GM21786 (cell line): ENCODE measurements around the gene STARD13.

ENCODE experiments used
- ATAC-seq: cut with Tn5 transposase; IDR thresholded peaks from one replicate; pipeline ENCODE4 v1.9.1; 2021; ENCODE audit not compliant: unreplicated experiment

The STARD13 gene

GRCh38 chr13:33229446-33230177 lies 55.9 kb downstream of the STARD13 start:
- ATAC-seq: no peak

- peak; percentile 61 for ATAC-seq
These were observed 56.7 kb downstream of the STARD13 start for GRCh38 chr13:33228648-33229445.

GRCh38 chr13:33227927-33228647 lies 57.5 kb downstream of the STARD13 start:
- ATAC-seq: no peak

GRCh38 chr13:33224686-33225085 lies 60.9 kb downstream of the STARD13 start:
- ATAC-seq: no peak

DNA sequence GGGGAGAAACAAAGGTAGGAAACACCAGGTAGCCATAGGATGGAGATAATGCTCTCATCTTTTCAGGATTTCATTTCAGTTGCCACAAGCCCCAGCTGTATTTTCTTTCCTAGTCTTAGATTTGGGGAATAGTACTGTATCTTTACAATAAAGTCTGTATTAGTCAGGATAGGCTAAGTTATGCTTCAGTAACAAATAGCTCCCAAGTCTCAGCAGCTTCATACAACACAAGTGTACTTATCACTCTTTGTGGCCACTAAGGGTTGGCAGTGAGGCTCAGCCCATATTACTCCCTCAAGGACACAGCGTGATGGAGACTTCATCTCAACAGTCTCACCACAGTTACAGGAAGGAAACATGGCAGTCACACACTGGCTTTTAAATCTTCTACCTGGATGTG lies 61.4 kb downstream of the STARD13 start:
- no peak for ATAC-seq

DNA sequence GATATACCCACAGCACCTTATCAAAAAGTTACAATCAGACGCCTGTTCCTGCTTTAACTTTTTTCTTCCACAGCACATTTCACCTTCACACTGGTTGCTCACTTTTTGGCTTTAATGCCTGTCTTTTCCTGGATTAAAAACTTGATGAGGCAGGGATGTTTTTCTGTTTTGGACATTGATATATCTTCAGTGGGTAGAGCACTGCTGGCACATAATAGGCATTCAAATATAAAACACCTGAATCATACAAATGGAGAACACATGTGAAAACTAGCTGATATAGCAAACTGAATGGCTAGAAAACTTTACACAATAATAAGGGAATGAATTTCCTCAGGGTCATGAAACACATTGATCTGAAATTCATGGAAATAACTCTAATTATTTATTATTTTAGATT lies 65.6 kb downstream of the STARD13 start:
- no peak for ATAC-seq

DNA sequence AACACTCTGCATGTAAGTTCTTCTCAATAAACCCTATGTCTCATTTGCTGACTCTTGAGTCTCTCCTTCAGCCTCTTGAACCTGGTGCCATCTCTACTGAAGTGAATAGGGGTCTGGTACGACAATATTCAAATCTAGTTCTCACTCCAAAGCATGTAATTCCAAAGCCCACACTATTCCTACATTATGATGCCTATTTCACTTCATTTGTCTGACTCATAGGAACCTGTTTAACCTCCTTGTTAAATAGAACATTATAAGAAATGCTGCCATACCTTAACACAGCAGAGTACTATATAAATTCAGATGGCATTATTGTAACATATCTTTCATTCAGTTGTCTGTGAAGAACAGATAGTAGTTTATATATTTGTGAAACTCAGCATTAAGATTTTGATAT lies 67.1 kb downstream of the STARD13 start:
- ATAC-seq: no peak

GRCh38 chr13:33218020-33218419 lies 67.5 kb downstream of the STARD13 start:
- ATAC-seq: no peak

- no peak for ATAC-seq
These were observed 68.3 kb downstream of the STARD13 start for GRCh38 chr13:33217256-33217655.

GRCh38 chr13:33213797-33214196 lies 71.8 kb downstream of the STARD13 start:
- no peak for ATAC-seq

- no peak for ATAC-seq
These were observed 72.4 kb downstream of the STARD13 start for GRCh38 chr13:33213024-33213768.

- no peak for ATAC-seq
These were observed 73.2 kb downstream of the STARD13 start for GRCh38 chr13:33212396-33212795.

DNA sequence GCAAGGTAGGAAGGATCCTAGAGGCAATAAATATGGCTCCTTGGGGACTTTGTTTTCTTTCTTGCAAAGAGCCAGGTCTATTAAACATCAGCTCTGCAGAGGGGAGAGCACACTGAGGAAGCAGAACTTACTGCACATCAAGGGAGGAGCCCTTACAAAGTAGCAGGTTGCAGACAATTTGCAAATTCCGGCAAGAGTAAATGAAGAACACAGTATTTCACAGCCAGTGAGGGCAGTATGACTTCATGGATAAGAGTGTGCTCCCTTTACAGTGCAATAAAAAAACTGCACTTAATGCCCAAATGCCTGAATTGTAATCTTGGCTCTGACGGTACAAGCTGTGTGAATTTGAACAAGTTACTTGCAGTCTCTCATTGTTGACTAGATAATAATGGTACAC lies 75.5 kb downstream of the STARD13 start:
- ATAC-seq: no peak

- no peak for ATAC-seq
These were observed 77.0 kb downstream of the STARD13 start for GRCh38 chr13:33208290-33209220.

DNA sequence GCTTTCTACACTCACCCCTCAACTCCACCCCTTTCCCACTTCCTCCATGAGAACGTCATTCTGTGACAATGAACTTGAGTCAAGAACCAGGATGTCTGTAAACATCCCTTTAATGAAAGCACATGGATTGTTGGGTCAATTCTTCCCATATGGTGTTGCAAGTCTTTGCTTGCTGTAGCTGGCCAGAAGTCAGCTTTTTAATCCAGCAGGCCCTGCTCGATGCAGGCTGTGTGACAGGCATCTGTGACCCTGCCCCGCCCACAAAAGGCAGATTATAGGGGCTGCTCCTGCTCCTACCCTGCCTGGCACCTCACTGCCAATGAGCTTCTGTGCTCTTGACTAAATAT lies 78.0 kb downstream of the STARD13 start:
- ATAC-seq: no peak

DNA sequence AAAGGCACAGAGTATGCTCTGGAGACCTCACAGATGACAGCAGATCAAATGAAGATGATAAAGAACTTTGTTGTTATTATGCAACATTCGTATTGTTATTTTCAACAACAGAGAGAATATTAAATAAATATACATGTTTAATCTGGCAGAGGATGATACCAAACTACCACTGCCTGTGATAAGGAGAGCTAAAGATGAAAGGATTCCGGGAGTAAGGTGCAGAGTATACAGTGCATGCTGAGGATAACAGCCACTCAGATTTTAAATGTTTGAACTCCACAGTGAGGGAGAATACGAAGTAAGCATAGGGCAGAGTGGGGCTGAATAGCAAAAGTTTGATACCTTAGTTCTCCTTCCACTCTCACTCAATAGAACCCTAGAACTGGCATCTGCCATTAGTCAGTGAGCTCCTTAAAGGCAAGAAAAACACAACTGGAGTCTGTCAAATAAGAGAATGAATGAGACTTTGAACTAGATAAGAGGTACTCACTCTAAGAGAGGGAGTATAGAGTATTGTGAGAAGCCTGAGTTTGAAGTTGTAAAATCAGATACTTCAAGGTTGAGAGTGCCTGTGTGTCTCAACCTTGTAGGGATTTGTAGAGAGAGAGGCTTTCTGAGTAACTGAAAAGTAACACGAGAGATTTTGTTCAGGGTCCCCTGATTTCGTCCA lies 78.5 kb downstream of the STARD13 start:
- no peak for ATAC-seq

DNA sequence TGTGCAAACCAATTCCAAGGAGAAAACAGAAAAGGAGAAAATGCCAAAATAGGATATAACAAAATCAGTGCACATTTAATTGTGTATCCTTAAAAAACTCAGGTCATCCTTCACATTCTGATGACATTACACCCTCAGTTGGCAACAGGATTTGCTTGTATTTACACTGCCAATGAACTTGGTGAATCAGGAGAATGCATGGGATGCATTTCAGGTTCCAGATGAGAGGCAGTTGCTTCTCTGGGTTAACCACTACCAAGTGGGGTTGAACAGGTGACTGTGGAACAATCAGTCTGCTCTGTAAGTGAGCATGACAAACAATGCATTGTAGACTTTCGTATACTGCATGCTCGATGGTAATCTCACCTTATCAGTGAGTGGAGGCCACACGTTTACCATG lies 79.1 kb downstream of the STARD13 start:
- no peak for ATAC-seq

DNA sequence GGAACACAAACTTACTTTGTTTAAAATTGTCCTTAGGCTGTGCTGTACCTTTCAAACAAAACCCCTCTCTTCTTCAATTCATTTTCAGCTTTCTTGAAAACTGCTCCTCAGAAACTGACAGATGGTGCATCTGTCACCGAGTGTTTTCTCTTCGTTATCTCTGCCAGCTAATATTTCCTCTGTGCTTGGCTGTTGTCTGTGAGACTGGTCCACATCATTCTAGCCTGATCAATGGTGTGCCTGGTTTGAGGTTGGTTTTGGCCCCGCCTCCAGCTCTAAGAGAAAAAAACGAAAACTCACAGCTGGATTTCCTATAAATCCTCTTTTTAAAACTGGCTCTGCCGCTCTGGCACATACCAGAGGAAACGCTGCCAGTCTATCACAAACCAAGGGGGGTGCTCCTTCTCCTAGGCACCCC lies 79.7 kb downstream of the STARD13 start:
- ATAC-seq: peak; percentile 56

GRCh38 chr13:33205224-33205623 lies 80.3 kb downstream of the STARD13 start:
- ATAC-seq: no peak
